Mononuclear cell (primary cell): ENCODE data around the gene CD72. TPM values are rescaled to one million over a fixed set of nuclear protein-coding genes. Genes with fewer than 3 reads are reported as not detected.
"Not testable (repeated sequence)": the region's sequence is repeated elsewhere in the genome, so short reads cannot be mapped to it uniquely, and the experiment has no call there.

Experiments
- H3K27me3 ChIP-seq: 2 replicates; pipeline ENCODE4 v1.6.0; 2011; ENCODE audit warnings: low read length, control low read depth; ENCODE audit not compliant: insufficient read depth
- H3K4me1 ChIP-seq: 2 replicates; pipeline ENCODE4 v1.5.1; 2011; ENCODE audit warnings: mild to moderate bottlenecking, low read length, control low read depth; ENCODE audit not compliant: insufficient read depth
- H3K4me3 ChIP-seq: 2 replicates; pipeline ENCODE4 v1.5.1; 2011; ENCODE audit warnings: mild to moderate bottlenecking, low read length, moderate library complexity
- H3K9me3 ChIP-seq: 2 replicates; pipeline ENCODE4 v1.5.1; 2011; ENCODE audit warnings: low read depth, mild to moderate bottlenecking, control low read depth, low read length
- total RNA-seq: library from RNA; depleted of rRNA; stranded (reverse); fragments of >200 nt; gene quantifications from one replicate; pipeline ENCODE4 v1.2.3, GENCODE V29; 2012

The CD72 gene
- total RNA-seq, 1 donor, result 4.9 TPM

DNA sequence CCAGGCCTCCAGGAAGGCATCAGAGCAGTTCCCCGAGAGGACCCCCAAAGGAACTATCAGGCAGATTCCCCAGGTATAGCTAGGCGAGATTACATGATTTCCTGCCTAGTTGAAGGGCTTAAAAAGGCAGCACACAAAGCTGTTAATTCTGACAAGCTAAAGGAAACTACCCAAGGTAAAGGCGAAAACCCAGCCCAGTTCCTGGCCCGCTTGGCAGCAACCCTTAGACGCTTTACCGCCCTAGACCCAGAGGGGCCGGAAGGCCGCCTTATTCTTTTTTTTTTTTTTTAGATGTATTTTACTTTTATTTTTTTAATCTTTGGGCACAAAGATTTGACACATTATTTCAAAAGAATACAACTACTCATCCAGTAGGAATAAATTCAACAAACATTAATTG lies 20.5 kb upstream of the CD72 start:
- not testable (repeated sequence) for H3K27me3 ChIP-seq, H3K9me3 ChIP-seq, H3K4me3 ChIP-seq
- H3K4me1 ChIP-seq, result peaks cover 96% of the 10 kb centered on the region

DNA sequence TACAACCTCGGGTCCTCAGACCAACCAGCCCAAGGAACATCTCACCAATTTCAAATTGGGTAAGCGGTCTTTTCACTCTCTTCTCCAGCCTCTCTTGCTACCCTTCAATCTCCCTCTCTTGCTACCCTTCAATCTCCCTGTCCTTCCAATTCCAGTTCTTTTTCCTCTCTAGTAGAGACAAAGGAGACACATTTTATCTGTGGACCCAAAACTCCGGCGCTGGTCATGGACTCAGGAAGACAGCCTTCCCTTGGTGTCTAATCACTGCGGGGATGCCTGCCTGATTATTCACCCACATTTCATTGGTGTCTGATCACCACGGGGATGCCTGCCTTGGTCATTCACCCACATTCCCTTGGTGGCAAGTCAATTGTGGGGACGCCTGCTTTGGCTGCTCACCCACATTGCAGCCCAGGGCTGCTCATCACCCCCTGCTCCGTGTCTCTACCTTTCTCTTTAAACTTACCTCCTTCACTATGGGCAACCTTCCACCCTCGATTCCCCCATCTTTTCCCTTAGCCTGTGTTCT lies 19.3 kb upstream of the CD72 start:
- H3K9me3 ChIP-seq, H3K27me3 ChIP-seq, H3K4me3 ChIP-seq: not testable (repeated sequence)
- peaks cover 85% of the 10 kb centered on the region for H3K4me1 ChIP-seq

DNA sequence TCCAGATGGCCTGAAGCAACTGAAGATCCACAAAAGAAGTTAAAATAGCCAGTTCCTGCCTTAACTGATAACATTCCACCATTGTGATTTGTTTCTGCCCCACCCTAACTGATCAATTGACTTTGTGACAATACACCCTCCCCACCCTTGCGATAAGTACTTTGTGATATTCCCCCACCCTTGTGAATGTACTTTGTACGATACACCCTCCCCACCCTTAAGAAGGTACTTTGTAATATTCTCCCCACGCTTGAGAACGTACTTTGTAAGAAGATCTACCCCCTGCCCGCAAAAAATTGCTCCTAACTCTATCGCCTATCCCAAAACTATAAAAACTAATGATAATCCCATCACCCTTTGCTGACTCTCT lies 18.6 kb upstream of the CD72 start:
- H3K4me1 ChIP-seq, result peaks cover 78% of the 10 kb centered on the region
- not testable (repeated sequence) for H3K9me3 ChIP-seq, H3K27me3 ChIP-seq, H3K4me3 ChIP-seq

DNA sequence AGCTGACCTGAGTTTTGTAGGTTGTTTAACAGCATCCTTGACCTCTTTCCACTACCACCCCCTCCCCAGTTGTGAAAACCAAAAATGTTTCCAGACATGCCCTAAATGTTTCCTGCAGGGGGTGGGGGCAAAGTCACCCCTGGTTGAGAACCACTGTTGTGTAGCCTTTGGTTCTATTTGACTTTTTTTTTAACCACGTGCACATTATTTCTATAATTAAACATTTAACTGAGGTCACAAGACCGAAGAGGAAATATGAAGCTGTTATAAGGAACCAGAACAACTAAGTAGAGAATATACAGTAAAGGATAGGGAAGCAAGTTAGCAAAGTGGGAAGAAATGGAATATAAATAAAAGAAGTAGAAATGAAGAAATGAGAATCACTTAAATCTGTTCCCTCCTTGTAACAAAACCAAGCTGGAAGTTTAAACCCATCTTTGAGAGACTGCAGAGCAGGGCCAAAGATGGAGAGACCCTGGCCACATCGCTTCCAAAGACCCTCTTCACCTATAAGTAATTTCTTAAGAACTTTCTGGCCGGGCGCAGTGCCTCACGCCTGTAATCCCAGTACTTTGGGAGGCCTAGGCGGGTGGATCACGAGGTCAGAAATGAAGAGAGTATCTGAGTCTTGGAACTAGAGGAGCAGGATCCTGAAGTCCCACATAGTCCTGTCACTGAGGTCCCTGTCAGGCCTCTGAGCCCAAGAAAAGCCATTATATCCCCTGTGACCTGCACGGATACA lies 18.1 kb upstream of the CD72 start:
- no peaks in the 10 kb centered on the region for H3K27me3 ChIP-seq
- peaks cover 73% of the 10 kb centered on the region for H3K4me1 ChIP-seq
- H3K9me3 ChIP-seq, result no peaks in the 10 kb centered on the region
- H3K4me3 ChIP-seq, result no peak overlapping the region

DNA sequence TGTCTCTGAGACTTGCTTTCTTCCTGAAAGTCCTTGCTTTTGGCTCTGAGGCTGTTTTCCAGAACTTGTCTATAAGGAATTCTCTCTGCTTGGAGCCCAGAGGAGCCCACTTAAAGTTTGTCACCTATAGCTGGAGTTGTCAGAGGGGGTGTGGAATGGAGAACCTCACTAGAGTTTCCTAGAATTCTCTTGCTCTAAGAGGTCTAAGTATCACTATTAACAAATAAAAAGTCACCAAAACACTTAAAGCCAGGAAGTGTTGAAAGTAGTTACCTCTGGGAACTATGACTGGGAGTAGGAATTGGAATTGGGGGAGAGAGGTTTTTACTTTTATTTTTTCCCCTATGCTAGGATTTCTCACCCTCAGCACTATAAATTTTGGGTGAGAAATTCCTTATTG lies 17.5 kb upstream of the CD72 start:
- Histone ChIP-seq H3K27me3 (no peaks in the 10 kb centered on the region), H3K4me3 (no peak overlapping the region), H3K4me1 (peaks cover 67% of the 10 kb centered on the region), H3K9me3 (no peaks in the 10 kb centered on the region)

DNA sequence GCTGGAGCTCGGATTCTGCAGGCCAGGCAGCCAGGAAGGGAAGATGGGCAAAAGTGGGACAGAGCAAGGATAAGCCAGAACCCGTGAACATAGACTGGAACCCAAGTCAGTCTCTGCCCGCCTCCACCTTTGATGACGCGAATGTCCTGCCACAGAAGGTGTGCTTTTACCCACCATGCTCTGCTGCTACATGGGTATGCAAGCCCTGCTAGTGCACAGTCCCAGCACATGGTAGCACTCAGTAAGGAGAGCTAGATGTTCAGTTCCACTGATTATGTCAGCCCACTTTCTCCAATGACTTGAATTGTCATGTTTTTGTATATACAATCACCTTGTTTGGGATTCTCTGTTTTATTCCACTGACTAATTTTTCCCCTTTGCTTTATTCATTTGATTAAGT lies 11.4 kb upstream of the CD72 start:
- Histone ChIP-seq H3K4me3 (no peak overlapping the region), H3K9me3 (no peaks in the 10 kb centered on the region), H3K27me3 (no peaks in the 10 kb centered on the region), H3K4me1 (peaks cover 9% of the 10 kb centered on the region)

DNA sequence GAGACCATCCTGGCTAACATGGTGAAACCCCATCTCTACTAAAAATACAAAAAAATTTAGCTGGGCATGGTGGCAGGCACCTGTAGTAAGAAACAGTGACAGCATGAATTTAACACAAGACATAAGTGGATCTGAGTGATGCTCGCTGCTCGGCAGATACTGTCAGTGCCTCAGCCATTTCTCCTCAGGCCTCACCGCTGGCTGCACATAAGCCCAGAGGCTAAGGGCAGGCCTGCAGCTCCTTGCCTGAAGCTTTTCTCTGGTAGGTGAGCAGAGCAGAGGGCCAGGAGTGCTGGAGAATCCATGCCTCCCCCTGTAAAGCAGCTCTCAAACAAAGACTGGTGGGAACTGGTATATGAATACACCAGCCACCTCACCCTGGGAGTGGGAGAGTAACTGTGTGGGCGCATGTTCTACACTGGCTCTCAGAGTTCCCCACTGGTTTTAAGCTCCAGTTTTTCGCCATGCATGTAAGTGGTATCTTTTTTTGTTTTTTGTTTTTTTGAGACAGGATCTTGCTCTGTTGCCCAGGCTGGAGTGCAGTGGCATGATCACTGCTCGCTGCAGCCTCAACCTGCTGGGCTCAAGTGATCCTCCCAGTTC lies 10.3 kb upstream of the CD72 start:
- no peak overlapping the region for H3K4me3 ChIP-seq
- no peaks in the 10 kb centered on the region for H3K9me3 ChIP-seq
- H3K4me1 ChIP-seq, result peaks cover 4% of the 10 kb centered on the region
- no peaks in the 10 kb centered on the region for H3K27me3 ChIP-seq

DNA sequence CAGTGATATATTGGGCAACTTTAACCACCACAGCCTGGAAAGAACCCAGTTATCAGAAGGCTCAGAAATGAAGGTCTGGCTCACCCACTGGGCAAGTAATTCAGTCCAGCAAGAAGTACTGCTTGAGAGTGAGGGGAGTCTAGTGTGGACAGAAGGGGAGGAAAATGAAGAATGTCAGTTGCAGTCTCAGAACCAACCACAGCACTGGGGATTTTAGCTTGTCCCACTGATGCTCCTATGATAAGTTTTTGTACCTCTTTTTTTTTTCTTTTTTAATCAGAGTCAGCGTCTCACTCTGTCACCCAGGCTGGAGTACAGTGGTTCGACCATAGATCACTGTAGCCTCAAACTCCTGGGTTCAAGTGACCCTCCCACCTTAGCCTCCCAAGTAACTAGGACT lies 9.4 kb upstream of the CD72 start:
- H3K9me3 ChIP-seq, result no peaks in the 10 kb centered on the region
- no peak overlapping the region for H3K4me3 ChIP-seq
- H3K27me3 ChIP-seq, result no peaks in the 10 kb centered on the region
- H3K4me1 ChIP-seq, result peaks cover 4% of the 10 kb centered on the region

DNA sequence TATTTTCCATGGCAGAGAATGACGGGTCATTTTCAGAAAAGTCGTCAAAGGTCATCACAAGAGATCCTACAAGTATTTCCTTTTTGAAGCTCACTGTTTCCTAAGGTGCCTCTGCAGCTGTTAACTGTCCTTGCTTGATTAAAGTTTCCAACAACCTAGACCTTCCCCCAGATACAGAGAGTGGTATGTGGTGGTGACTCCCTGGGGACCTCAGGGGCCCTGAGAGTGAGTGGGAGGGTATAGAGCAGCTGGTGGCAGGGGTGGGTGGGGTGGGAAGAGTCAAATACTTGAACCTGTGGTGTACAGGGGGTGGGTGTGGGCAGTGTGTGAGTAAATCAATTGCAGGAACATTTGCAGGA lies 1.6 kb upstream of the CD72 start:
- Histone ChIP-seq H3K4me1 (peaks cover 53% of the 10 kb centered on the region), H3K27me3 (no peaks in the 10 kb centered on the region), H3K9me3 (no peaks in the 10 kb centered on the region), H3K4me3 (no peak overlapping the region)

DNA sequence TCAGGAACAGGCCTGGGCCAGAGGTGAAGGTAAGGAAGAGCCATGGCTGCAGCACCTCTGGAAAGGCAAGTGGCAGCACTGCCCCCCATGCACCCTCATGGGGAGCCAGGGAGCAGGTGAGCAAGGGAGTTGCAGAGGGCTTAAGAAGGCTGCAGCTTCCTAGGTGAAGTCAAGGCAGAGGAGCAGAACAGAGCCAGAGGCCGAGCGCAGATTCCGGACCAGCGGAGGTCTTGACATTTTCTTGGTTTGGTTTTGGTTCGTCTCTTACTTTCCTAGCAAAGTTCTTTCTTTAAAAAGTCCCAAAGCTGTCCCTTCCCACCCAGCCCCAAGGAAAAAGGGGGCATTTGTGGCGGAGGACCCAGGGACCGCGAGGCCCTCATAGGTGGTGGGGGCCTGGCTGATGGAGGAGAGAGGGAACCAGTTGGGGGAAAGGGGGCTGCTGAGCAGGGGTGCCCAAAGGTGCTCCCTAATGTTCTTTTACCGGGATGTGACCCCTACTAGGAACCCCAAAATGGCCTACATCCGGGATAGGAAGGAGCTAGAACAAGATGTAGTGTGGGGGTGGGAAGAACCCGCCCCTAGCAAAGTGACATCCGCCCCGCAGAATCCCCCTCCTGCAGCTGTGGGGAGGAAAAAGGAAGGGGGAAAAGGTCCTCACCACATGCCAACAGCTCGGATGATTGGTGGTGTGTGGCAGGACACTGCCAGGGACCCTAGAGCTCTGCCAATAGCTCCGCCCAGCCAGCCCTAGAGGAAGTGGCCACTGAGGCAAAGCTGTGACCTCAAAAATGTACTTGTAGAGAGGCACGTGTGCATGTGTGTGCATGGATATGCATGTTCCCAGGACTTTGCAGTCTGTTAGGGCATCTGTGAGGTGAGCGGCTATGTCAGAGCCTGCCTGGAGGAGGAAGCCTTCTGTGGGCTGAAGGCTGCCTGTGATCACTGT lies 914 bp upstream of the CD72 start:
- H3K4me3 ChIP-seq, result no peak overlapping the region
- H3K4me1 ChIP-seq, result peaks cover 53% of the 10 kb centered on the region
- no peaks in the 10 kb centered on the region for H3K27me3 ChIP-seq
- H3K9me3 ChIP-seq, result no peaks in the 10 kb centered on the region

DNA sequence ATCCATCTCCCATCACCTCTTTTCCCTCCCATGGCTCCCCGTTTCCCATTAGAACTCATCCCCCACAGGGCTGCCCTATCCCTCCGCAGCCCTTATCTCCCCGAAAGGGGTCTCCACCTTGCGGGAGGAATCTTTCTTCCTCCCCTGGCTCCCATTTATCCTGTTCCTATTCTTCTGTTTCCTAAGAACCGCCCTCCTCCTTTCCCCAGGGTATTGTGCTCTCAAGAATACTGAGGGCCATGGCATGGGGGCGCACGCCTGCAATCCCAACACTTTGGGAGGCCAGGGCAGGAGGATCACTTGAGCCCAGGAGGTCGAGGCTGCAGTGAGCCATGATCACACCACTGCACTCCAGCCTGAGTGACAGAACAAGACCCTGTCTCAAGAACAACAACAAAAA lies 665 bp downstream of the CD72 start:
- H3K9me3 ChIP-seq, result no peaks in the 10 kb centered on the region
- peaks cover 61% of the 10 kb centered on the region for H3K4me1 ChIP-seq
- no peaks in the 10 kb centered on the region for H3K27me3 ChIP-seq
- peak overlapping the region; percentile 44 for H3K4me3 ChIP-seq

DNA sequence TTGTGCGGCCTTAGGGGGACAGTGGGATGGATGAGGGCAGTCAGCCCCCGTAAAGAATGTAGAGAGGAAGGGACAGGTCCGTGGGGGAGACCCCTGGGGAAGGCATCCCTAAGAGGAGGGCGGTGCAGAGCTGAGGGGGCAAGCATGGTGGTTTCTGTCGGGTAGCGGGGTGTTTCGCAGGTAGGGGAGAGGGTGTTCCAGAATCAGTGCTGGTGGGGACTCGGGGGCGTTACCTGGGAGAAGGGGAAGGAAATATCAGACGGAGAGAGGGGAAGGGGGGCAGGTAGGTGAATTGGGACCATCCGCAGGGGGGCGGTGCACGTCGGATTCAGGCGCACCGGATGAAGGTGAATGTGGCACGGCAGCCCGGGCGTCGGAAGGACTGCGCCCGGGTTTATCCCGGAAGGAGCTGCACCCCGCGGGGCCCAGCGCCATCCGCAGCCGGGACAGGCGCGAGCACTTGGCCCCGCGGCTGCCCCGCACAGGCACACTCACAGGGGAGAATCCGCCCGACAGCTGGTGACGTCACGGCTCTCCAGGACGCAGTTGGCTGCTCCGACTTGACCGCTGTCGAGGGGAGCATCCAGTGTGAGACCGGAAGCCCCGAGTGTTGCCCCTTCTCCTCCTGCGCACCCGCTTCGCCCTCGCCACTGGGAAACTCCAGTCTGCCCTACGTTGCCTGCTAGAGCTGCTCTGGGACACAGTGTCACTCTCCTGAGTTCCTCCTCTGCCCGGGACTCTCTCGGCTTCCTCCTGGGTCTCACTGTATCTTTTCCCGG lies 1.3 kb downstream of the CD72 start:
- Histone ChIP-seq H3K27me3 (no peaks in the 10 kb centered on the region), H3K4me3 (peak overlapping the region; percentile 44), H3K9me3 (no peaks in the 10 kb centered on the region), H3K4me1 (peaks cover 64% of the 10 kb centered on the region)

DNA sequence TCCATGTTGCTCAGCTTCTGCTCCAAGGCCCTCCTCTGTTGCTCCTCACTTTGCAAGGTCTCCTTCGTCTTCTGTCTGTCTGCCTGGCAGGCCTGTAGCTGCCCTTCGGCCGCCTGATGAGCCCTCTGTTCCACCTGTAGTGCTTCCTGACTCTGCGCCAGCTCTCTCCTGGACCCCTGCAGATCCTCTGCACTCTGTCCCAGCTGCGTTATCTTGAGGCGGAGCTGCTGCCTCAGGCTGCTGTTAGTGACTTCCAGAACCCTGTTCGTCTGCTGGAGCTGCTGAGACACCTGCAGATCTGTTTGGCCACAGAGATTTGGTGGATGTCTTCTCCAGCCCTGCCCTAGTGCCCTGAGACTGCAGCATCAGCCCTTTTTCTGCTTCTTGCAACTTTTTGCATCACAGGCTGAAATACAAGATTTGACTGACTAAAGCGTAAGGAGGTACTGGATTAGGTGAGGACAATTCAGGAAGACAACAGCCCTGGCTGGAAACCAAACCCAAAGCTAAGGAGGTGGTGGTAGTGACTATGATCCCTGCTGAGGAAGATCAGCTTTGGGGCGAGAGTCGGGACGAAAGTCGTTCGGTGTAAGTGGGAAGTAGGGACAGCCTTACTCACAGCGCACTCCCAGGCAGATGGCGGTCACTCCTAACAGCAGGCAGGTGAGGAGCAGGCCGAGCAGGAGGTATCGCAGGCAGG lies 2.1 kb downstream of the CD72 start:
- peaks cover 66% of the 10 kb centered on the region for H3K4me1 ChIP-seq
- no peaks in the 10 kb centered on the region for H3K9me3 ChIP-seq
- H3K4me3 ChIP-seq, result peak overlapping the region; percentile 44
- H3K27me3 ChIP-seq, result no peaks in the 10 kb centered on the region

DNA sequence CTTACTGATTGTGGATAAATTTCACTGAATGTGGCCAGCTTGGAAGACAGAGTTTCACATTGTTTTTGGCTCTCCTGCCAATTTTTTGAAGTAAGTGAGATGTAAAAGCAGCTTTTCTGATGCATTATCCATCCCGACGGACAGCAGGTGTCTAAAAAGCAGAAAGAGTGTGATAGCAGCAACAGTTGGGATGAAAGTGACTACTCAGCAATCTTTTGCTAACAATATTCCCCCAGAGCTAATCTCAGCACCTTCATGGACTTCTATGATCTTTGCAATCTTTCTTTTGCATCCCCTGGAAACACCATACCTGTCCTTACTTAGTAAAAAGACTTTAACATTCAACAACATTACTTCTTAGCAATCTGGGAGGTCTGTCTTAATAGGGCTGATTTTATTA lies 5.4 kb downstream of the CD72 start:
- Histone ChIP-seq H3K4me3 (no peak overlapping the region), H3K4me1 (peaks cover 37% of the 10 kb centered on the region), H3K9me3 (no peaks in the 10 kb centered on the region), H3K27me3 (no peaks in the 10 kb centered on the region)
